ENCODE results near the gene MMP25. TPM values are rescaled to one million over a fixed set of nuclear protein-coding genes. Genes with fewer than 3 reads are reported as not detected.

Gene MMP25
- polyA plus RNA-seq, 1 of the 3 experiments (the other 2 are of a cell fraction) = 0.03 TPM

DNA sequence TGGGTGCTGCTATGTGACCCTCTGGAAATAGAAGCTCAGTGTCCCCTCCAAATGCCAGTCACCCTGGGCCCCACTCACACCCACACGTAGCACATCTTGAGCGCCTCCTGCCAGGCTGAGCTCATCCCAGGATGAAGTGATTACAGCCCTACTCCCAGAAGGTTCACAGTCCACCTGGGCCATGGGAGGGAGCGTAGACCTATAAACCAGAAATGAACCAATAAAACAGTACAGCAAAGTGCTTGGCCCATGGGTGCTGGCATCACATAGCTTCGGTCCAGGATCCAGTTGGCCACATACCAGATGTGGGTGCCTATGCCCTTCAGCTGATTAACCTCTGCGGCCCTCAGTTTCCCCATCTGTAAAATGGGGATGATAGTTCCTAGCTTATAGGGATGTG, 7.5 kb upstream of the MMP25 start:
- Histone ChIP-seq H3K9me2 (no peaks in the 10 kb centered on the region), H3F3A (replicated peaks; ENCODE audit: insufficient read depth) (no peaks in the 10 kb centered on the region), H3K9me3 (no peaks in the 10 kb centered on the region), H3K9ac (no peak overlapping the region), H3K27ac (ENCODE audit: low read depth in 2 of 2, low read length in 1 of 2) (no peak overlapping the region), H2AFZ (ENCODE audit: low read depth) (no peak overlapping the region), H3K4me2 (no peak overlapping the region), H3K4me1 (ENCODE audit: control insufficient read depth in 1 of 2, insufficient read depth in 2 of 2, low read depth in 1 of 2, low read length in 1 of 2) (no peaks in the 10 kb centered on the region), H3K79me2 (ENCODE audit: insufficient read depth) (no peaks in the 10 kb centered on the region), H3K27me3 (ENCODE audit: insufficient read depth) (peaks cover 83% of the 10 kb centered on the region), H3K36me3 (replicated peaks in 1 of 2; ENCODE audit: control insufficient read depth in 1 of 2, insufficient read depth in 2 of 2, low read length in 1 of 2) (no peaks in the 10 kb centered on the region), H3K4me3 (ENCODE audit: low read depth in 2 of 2, low read length in 1 of 2) (no peak overlapping the region), H4K20me1 (ENCODE audit: insufficient read depth) (no peaks in the 10 kb centered on the region)
- ChIA-PET POLR2A (no interaction called here), CTCF (interaction anchor here (1.1 to 8.5 kb wide), 5 partner anchors 7 to 93 kb away, joined by 3 to 141 read pairs (median 3); no protein-coding TSS in a partner anchor)
- TF ChIP-seq FOSL2 (IDR thresholded peaks at IDR 0.05; ENCODE audit: borderline replicate concordance, low read depth) = no peak
- TF ChIP-seq, protein P1, sequence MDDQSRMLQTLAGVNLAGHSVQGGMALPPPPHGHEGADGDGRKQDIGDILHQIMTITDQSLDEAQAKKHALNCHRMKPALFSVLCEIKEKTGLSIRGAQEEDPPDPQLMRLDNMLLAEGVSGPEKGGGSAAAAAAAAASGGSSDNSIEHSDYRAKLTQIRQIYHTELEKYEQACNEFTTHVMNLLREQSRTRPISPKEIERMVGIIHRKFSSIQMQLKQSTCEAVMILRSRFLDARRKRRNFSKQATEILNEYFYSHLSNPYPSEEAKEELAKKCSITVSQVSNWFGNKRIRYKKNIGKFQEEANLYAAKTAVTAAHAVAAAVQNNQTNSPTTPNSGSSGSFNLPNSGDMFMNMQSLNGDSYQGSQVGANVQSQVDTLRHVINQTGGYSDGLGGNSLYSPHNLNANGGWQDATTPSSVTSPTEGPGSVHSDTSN (IDR thresholded peaks at IDR 0.05) = no peak
- TF ChIP-seq RAD21 (IDR thresholded peaks at IDR 0.05; ENCODE audit: low read length) = no peak
- TF ChIP-seq TCF12 (IDR thresholded peaks at IDR 0.05) = no peak
- TF ChIP-seq MAX (IDR thresholded peaks at IDR 0.05; ENCODE audit: low read depth) = no peak
- no peak for TF ChIP-seq FOXJ3 (CRISPR knock-in tag; IDR thresholded peaks at IDR 0.05)
- no peak for TF ChIP-seq POLR2AphosphoS5 (IDR thresholded peaks at IDR 0.05; ENCODE audit: low read depth, low read length)
- 75% methylated on average over 2 of the region's 5 CpGs for WGBS (ENCODE audit: low lambda C conversion rate)
- no peak for DNase-seq

GRCh38 chr16:3042376-3042775, 4.0 kb upstream of the MMP25 start:
- H3K9ac ChIP-seq = no peak overlapping the region
- 68% methylated on average over 3 of the region's 3 CpGs for WGBS (ENCODE audit: low lambda C conversion rate)
- ChIA-PET POLR2A (interaction anchor here (1.0 kb wide), 1 partner anchor 13 kb away, joined by 5 read pairs; no protein-coding TSS in a partner anchor), CTCF (interaction anchor here (1.3 to 8.5 kb wide), 2 partner anchors 11 to 17 kb away, joined by 8 to 141 read pairs; no protein-coding TSS in a partner anchor)
- H3K27ac ChIP-seq (ENCODE audit: low read depth in 2 of 2, low read length in 1 of 2) = no peak overlapping the region
- no peaks in the 10 kb centered on the region for H3K79me2 ChIP-seq (ENCODE audit: insufficient read depth)
- H4K20me1 ChIP-seq (ENCODE audit: insufficient read depth) = no peaks in the 10 kb centered on the region
- H3K9me3 ChIP-seq = no peaks in the 10 kb centered on the region
- H3K27me3 ChIP-seq (ENCODE audit: insufficient read depth) = peaks cover 84% of the 10 kb centered on the region
- H3F3A ChIP-seq (replicated peaks; ENCODE audit: insufficient read depth) = peaks cover 4% of the 10 kb centered on the region
- H3K4me1 ChIP-seq (ENCODE audit: control insufficient read depth in 1 of 2, insufficient read depth in 2 of 2, low read depth in 1 of 2, low read length in 1 of 2) = no peaks in the 10 kb centered on the region; a peak in 1 of 4 replicates
- no peaks in the 10 kb centered on the region for H3K36me3 ChIP-seq (replicated peaks in 1 of 2; ENCODE audit: control insufficient read depth in 1 of 2, insufficient read depth in 2 of 2, low read length in 1 of 2)
- H3K4me2 ChIP-seq = no peak overlapping the region
- no peaks in the 10 kb centered on the region for H3K9me2 ChIP-seq
- no peak overlapping the region for H2AFZ ChIP-seq (ENCODE audit: low read depth)
- no peak overlapping the region for H3K4me3 ChIP-seq (ENCODE audit: low read depth in 2 of 2, low read length in 1 of 2)
- DNase-seq = no peak
- TF ChIP-seq, protein P1 (IDR thresholded peaks at IDR 0.05) = no peak
- TF ChIP-seq, protein P2, sequence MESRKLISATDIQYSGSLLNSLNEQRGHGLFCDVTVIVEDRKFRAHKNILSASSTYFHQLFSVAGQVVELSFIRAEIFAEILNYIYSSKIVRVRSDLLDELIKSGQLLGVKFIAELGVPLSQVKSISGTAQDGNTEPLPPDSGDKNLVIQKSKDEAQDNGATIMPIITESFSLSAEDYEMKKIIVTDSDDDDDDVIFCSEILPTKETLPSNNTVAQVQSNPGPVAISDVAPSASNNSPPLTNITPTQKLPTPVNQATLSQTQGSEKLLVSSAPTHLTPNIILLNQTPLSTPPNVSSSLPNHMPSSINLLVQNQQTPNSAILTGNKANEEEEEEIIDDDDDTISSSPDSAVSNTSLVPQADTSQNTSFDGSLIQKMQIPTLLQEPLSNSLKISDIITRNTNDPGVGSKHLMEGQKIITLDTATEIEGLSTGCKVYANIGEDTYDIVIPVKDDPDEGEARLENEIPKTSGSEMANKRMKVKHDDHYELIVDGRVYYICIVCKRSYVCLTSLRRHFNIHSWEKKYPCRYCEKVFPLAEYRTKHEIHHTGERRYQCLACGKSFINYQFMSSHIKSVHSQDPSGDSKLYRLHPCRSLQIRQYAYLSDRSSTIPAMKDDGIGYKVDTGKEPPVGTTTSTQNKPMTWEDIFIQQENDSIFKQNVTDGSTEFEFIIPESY (IDR thresholded peaks at IDR 0.05; ENCODE audit: borderline replicate concordance, low read depth) = no peak
- TF ChIP-seq SIN3A (IDR thresholded peaks at IDR 0.05; ENCODE audit: borderline replicate concordance, low read depth, low read length) (no peak), MAX (IDR thresholded peaks at IDR 0.05; ENCODE audit: low read depth) (no peak), MEF2A (IDR thresholded peaks at IDR 0.05; ENCODE audit: borderline replicate concordance, low read depth) (no peak), REST (IDR thresholded peaks at IDR 0.05; ENCODE audit: low read depth, low read length) (no peak), EZH2phosphoT487 (IDR thresholded peaks at IDR 0.05; ENCODE audit: borderline replicate concordance, low read depth) (no peak), NFIC (IDR thresholded peaks at IDR 0.05; ENCODE audit: borderline replicate concordance) (no peak), GABPA (IDR thresholded peaks at IDR 0.05; ENCODE audit: low read depth) (no peak), POLR2AphosphoS5 (IDR thresholded peaks at IDR 0.05; ENCODE audit: low read depth, low read length) (no peak), GATA2 (CRISPR knock-in tag; IDR thresholded peaks at IDR 0.05) (no peak), YY1 (IDR thresholded peaks at IDR 0.05; ENCODE audit: low read depth) (no peak), EP300 (IDR thresholded peaks at IDR 0.05; ENCODE audit: borderline replicate concordance in 1 of 2, low read depth in 1 of 2, low read length in 1 of 2) (no peak), RAD21 (IDR thresholded peaks at IDR 0.05; ENCODE audit: low read length) (no peak)

All from SK-N-SH (cell line).